ENCODE results near the gene AIP.
"Not testable (repeated sequence)": the region's sequence is repeated elsewhere in the genome, so short reads cannot be mapped to it uniquely, and the experiment has no call there.

GRCh38 chr11:67465530-67465929, 17.3 kb upstream of the AIP start:
- TF ChIP-seq CTCF (conservative IDR thresholded peaks at IDR 0.05 in 1 of 2, IDR thresholded peaks at IDR 0.05 in 1 of 2; ENCODE audit: low read depth in 1 of 2, low read length in 2 of 2); EZH2 (IDR thresholded peaks at IDR 0.05; ENCODE audit: low read length, missing control alignments): not testable (repeated sequence)

Data from fibroblast of lung (primary cell).